Suprapubic skin (tissue), 4 donors: ENCODE results near the gene CYP19A1. TPM values are rescaled to one million over a fixed set of nuclear protein-coding genes. Genes with fewer than 3 reads are reported as not detected.
A peak's percentile ranks its signal among the peaks of the same experiment; 100 is the strongest.

Experiments used
- DNase-seq, 2 donors: peaks; one replicate each; pipeline ENCODE4 v3.0.0-alpha.2; 2019; ENCODE audit warnings: low spot score in 2 of 2
- H3K27ac ChIP-seq: fragments of 200-600 bp; sonication (generic); one replicate; pipeline ENCODE4 v1.5.1; 2019
- H3K27me3 ChIP-seq: fragments of 200-600 bp; sonication (generic); one replicate; pipeline ENCODE4 v1.5.1; 2019
- H3K36me3 ChIP-seq: fragments of 200-600 bp; sonication (generic); one replicate; pipeline ENCODE4 v1.5.1; 2019
- H3K4me1 ChIP-seq: fragments of 200-600 bp; sonication (generic); one replicate; pipeline ENCODE4 v1.5.1; 2019
- H3K4me3 ChIP-seq: fragments of 200-600 bp; sonication (generic); one replicate; pipeline ENCODE4 v1.5.1; 2019; ENCODE audit warnings: mild to moderate bottlenecking
- H3K9me3 ChIP-seq: fragments of 200-600 bp; sonication (generic); one replicate; pipeline ENCODE4 v1.5.1; 2019
- CTCF ChIP-seq, 2 donors: fragments of 200-600 bp in 1 of 2; fragments of 450-650 bp in 1 of 2; sonication (generic) in 1 of 2; IDR thresholded peaks; one replicate each; pipeline ENCODE4 v1.5.1; 2016 to 2019; ENCODE audit warnings: antibody characterized with exemption in 2 of 2, mild to moderate bottlenecking in 1 of 2, moderate library complexity in 1 of 2
- EP300 ChIP-seq: sonication (generic); formaldehyde crosslinking; IDR thresholded peaks from one replicate; pipeline ENCODE4 v1.6.1; 2017; ENCODE audit warnings: antibody characterized with exemption
- POLR2A ChIP-seq, 2 donors: fragments of 450-650 bp; IDR thresholded peaks; one replicate each; pipeline ENCODE4 v1.6.1; 2017; ENCODE audit warnings: antibody characterized with exemption in 2 of 2, mild to moderate bottlenecking in 2 of 2, moderate library complexity in 2 of 2
- POLR2AphosphoS5 ChIP-seq, 3 donors: sonication (generic); formaldehyde crosslinking; IDR thresholded peaks; one replicate each; pipeline ENCODE4 v1.6.1; 2017; ENCODE audit warnings: antibody characterized with exemption in 3 of 3
- WGBS: methylation state at CpG from one replicate; pipeline ENCODE4 v1.1.5; 2018; 5-methylcytosine and 5-hydroxymethylcytosine counted together
- total RNA-seq, 4 donors: library from RNA; depleted of rRNA; stranded (reverse); fragments of >200 nt; gene quantifications; one replicate each; pipeline ENCODE4 v1.1.0, GENCODE V29; 2016

Gene CYP19A1
- total RNA-seq, 4 donors from 2014 or later, result 2.7 to 6.8 (median 5.6) TPM

- 68% methylated on average over 6 of the region's 6 CpGs for WGBS
- H3K27ac ChIP-seq, result no peak overlapping the region
Observed at GRCh38 chr15:51193526-51193925, 144.9 kb downstream of the CYP19A1 start.

GRCh38 chr15:51192521-51193280, 145.7 kb downstream of the CYP19A1 start:
- Histone ChIP-seq H3K36me3 (no peaks in the 10 kb centered on the region), H3K27ac (no peak overlapping the region), H3K9me3 (no peaks in the 10 kb centered on the region), H3K4me3 (no peak overlapping the region), H3K27me3 (peaks cover 19% of the 10 kb centered on the region), H3K4me1 (peaks cover 8% of the 10 kb centered on the region)
- TF ChIP-seq CTCF (IDR thresholded peaks at IDR 0.05) (peak; percentile 66 to 94), POLR2AphosphoS5 (IDR thresholded peaks at IDR 0.05) (no peak), POLR2A (IDR thresholded peaks at IDR 0.05) (no peak), EP300 (no peak)
- WGBS, result 31% methylated on average over 14 of the region's 14 CpGs
- DNase-seq, result peak; percentile 92 to 94

More at GRCh38 chr15:51193526-51193925, 144.9 kb downstream of the CYP19A1 start:
- Histone ChIP-seq H3K9me3 (no peaks in the 10 kb centered on the region), H3K36me3 (no peaks in the 10 kb centered on the region), H3K27me3 (peaks cover 19% of the 10 kb centered on the region), H3K4me3 (no peak overlapping the region), H3K4me1 (peaks cover 8% of the 10 kb centered on the region)
- DNase-seq, result no peak
- no peak for TF ChIP-seq POLR2A (IDR thresholded peaks at IDR 0.05)
- TF ChIP-seq POLR2AphosphoS5 (IDR thresholded peaks at IDR 0.05), result no peak
- no peak for TF ChIP-seq EP300
- no peak for TF ChIP-seq CTCF (IDR thresholded peaks at IDR 0.05)

- no peak for DNase-seq
- H3K27me3 ChIP-seq, result peaks cover 16% of the 10 kb centered on the region
- peaks cover 8% of the 10 kb centered on the region for H3K4me1 ChIP-seq
- H3K4me3 ChIP-seq, result no peak overlapping the region
- TF ChIP-seq POLR2A (IDR thresholded peaks at IDR 0.05) (no peak), CTCF (IDR thresholded peaks at IDR 0.05) (no peak), EP300 (no peak), POLR2AphosphoS5 (IDR thresholded peaks at IDR 0.05) (no peak)
- no peaks in the 10 kb centered on the region for H3K9me3 ChIP-seq
- no peak overlapping the region for H3K27ac ChIP-seq
- 62% methylated on average over 8 of the region's 9 CpGs for WGBS
- H3K36me3 ChIP-seq, result no peaks in the 10 kb centered on the region
Observed at GRCh38 chr15:51191766-51192165, 146.6 kb downstream of the CYP19A1 start.

- Histone ChIP-seq H3K27ac (no peak overlapping the region), H3K4me3 (no peak overlapping the region), H3K4me1 (peaks cover 8% of the 10 kb centered on the region), H3K27me3 (peaks cover 16% of the 10 kb centered on the region), H3K36me3 (no peaks in the 10 kb centered on the region), H3K9me3 (no peaks in the 10 kb centered on the region)
- TF ChIP-seq POLR2A (IDR thresholded peaks at IDR 0.05) (no peak), EP300 (no peak), CTCF (IDR thresholded peaks at IDR 0.05) (no peak), POLR2AphosphoS5 (IDR thresholded peaks at IDR 0.05) (no peak)
- WGBS, result 91% methylated on average over 7 of the region's 7 CpGs
- DNase-seq, result no peak
Observed at GRCh38 chr15:51191072-51191670, 147.2 kb downstream of the CYP19A1 start.

- H3K9me3 ChIP-seq, result no peaks in the 10 kb centered on the region
- no peaks in the 10 kb centered on the region for H3K36me3 ChIP-seq
- no peak overlapping the region for H3K27ac ChIP-seq
- H3K4me3 ChIP-seq, result no peak overlapping the region
- no peak for DNase-seq
- 75% methylated on average over 8 of the region's 8 CpGs for WGBS
- TF ChIP-seq POLR2A (IDR thresholded peaks at IDR 0.05), result no peak
- no peak for TF ChIP-seq EP300
- no peak for TF ChIP-seq POLR2AphosphoS5 (IDR thresholded peaks at IDR 0.05)
- no peak for TF ChIP-seq CTCF (IDR thresholded peaks at IDR 0.05)
- H3K27me3 ChIP-seq, result peaks cover 16% of the 10 kb centered on the region
- H3K4me1 ChIP-seq, result peaks cover 8% of the 10 kb centered on the region
Observed at GRCh38 chr15:51190424-51191068, 147.8 kb downstream of the CYP19A1 start.
